Measurements from ENCODE around the gene SPSB3.

Gene SPSB3

GRCh38 chr16:1779234-1779701 is 3.1 kb downstream of the SPSB3 start:
- TF ChIP-seq ISL1 (CRISPR knock-in tag; IDR thresholded peaks at IDR 0.05) (no peak), ZFP30 (CRISPR knock-in tag; IDR thresholded peaks at IDR 0.05) (no peak), TOX (CRISPR knock-in tag; IDR thresholded peaks at IDR 0.05; ENCODE audit: borderline replicate concordance) (no peak), BACH2 (CRISPR knock-in tag; IDR thresholded peaks at IDR 0.05; ENCODE audit: borderline replicate concordance) (no peak), ARNTL (CRISPR knock-in tag; IDR thresholded peaks at IDR 0.05; ENCODE audit: borderline replicate concordance, low read depth) (no peak), ZC3H10 (CRISPR knock-in tag; IDR thresholded peaks at IDR 0.05) (no peak), ZNF70 (CRISPR knock-in tag; IDR thresholded peaks at IDR 0.05) (no peak), TCF4 (CRISPR knock-in tag; IDR thresholded peaks at IDR 0.05; ENCODE audit: borderline replicate concordance) (no peak), ZNF8 (CRISPR knock-in tag; IDR thresholded peaks at IDR 0.05) (no peak)
- TF ChIP-seq, protein P1, sequence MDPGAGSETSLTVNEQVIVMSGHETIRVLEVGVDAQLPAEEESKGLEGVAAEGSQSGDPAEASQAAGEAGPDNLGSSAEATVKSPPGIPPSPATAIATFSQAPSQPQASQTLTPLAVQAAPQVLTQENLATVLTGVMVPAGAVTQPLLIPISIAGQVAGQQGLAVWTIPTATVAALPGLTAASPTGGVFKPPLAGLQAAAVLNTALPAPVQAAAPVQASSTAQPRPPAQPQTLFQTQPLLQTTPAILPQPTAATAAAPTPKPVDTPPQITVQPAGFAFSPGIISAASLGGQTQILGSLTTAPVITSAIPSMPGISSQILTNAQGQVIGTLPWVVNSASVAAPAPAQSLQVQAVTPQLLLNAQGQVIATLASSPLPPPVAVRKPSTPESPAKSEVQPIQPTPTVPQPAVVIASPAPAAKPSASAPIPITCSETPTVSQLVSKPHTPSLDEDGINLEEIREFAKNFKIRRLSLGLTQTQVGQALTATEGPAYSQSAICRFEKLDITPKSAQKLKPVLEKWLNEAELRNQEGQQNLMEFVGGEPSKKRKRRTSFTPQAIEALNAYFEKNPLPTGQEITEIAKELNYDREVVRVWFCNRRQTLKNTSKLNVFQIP (CRISPR knock-in tag; IDR thresholded peaks at IDR 0.05; ENCODE audit: borderline replicate concordance, low read depth): no peak
- no peak for ATAC-seq

- ATAC-seq: no peak
- TF ChIP-seq ZFP3 (CRISPR knock-in tag; IDR thresholded peaks at IDR 0.05) (no peak), GLIS3 (CRISPR knock-in tag; IDR thresholded peaks at IDR 0.05) (no peak), ZNF565 (CRISPR knock-in tag; conservative IDR thresholded peaks at IDR 0.05; ENCODE audit: low read depth) (no peak), ZFP30 (CRISPR knock-in tag; IDR thresholded peaks at IDR 0.05) (no peak), TOX (CRISPR knock-in tag; IDR thresholded peaks at IDR 0.05; ENCODE audit: borderline replicate concordance) (no peak), OSR1 (CRISPR knock-in tag; IDR thresholded peaks at IDR 0.05) (no peak), SNAI2 (CRISPR knock-in tag; IDR thresholded peaks at IDR 0.05) (no peak), BACH2 (CRISPR knock-in tag; IDR thresholded peaks at IDR 0.05; ENCODE audit: borderline replicate concordance) (no peak), ESRRG (CRISPR knock-in tag; IDR thresholded peaks at IDR 0.05) (no peak), TCF4 (CRISPR knock-in tag; IDR thresholded peaks at IDR 0.05; ENCODE audit: borderline replicate concordance) (no peak), PPARA (CRISPR knock-in tag; IDR thresholded peaks at IDR 0.05; ENCODE audit: borderline replicate concordance) (no peak), ZC3H10 (CRISPR knock-in tag; IDR thresholded peaks at IDR 0.05) (no peak), ISL1 (CRISPR knock-in tag; IDR thresholded peaks at IDR 0.05) (no peak), ZNF70 (CRISPR knock-in tag; IDR thresholded peaks at IDR 0.05) (no peak), CSDC2 (CRISPR knock-in tag; IDR thresholded peaks at IDR 0.05) (no peak)
- TF ChIP-seq, protein P2, sequence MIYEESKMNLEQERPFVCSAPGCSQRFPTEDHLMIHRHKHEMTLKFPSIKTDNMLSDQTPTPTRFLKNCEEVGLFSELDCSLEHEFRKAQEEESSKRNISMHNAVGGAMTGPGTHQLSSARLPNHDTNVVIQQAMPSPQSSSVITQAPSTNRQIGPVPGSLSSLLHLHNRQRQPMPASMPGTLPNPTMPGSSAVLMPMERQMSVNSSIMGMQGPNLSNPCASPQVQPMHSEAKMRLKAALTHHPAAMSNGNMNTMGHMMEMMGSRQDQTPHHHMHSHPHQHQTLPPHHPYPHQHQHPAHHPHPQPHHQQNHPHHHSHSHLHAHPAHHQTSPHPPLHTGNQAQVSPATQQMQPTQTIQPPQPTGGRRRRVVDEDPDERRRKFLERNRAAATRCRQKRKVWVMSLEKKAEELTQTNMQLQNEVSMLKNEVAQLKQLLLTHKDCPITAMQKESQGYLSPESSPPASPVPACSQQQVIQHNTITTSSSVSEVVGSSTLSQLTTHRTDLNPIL (CRISPR knock-in tag; IDR thresholded peaks at IDR 0.05; ENCODE audit: low read depth): no peak
- TF ChIP-seq, protein P3, sequence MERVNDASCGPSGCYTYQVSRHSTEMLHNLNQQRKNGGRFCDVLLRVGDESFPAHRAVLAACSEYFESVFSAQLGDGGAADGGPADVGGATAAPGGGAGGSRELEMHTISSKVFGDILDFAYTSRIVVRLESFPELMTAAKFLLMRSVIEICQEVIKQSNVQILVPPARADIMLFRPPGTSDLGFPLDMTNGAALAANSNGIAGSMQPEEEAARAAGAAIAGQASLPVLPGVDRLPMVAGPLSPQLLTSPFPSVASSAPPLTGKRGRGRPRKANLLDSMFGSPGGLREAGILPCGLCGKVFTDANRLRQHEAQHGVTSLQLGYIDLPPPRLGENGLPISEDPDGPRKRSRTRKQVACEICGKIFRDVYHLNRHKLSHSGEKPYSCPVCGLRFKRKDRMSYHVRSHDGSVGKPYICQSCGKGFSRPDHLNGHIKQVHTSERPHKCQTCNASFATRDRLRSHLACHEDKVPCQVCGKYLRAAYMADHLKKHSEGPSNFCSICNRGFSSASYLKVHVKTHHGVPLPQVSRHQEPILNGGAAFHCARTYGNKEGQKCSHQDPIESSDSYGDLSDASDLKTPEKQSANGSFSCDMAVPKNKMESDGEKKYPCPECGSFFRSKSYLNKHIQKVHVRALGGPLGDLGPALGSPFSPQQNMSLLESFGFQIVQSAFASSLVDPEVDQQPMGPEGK (CRISPR knock-in tag; IDR thresholded peaks at IDR 0.05; ENCODE audit: borderline replicate concordance): no peak
- TF ChIP-seq, protein P1 (CRISPR knock-in tag; IDR thresholded peaks at IDR 0.05; ENCODE audit: borderline replicate concordance, low read depth): no peak
These were observed 3.9 kb downstream of the SPSB3 start for GRCh38 chr16:1778200-1779179.

GRCh38 chr16:1777375-1778199 is 4.8 kb downstream of the SPSB3 start:
- TF ChIP-seq, protein P1 (CRISPR knock-in tag; IDR thresholded peaks at IDR 0.05; ENCODE audit: borderline replicate concordance, low read depth): no peak

More at GRCh38 chr16:1777375-1778199, 4.8 kb downstream of the SPSB3 start:
- no peak for ATAC-seq

Data from SK-N-SH treated with all-trans-retinoic acid at 6 μM for 48 hours (cell line).